Measurements from ENCODE around the gene PGAM5. TPM values are rescaled to one million over a fixed set of nuclear protein-coding genes. Genes with fewer than 3 reads are reported as not detected.

PGAM5 gene
- total RNA-seq, 1 donor from 2014 or later = 25.4 TPM

- H3K4me3 ChIP-seq = no peak overlapping the region
- ATAC-seq (no peak), DNase-seq (no peak)
- TF ChIP-seq CTCF (IDR thresholded peaks at IDR 0.05) = no peak
- H3K4me1 ChIP-seq = peaks cover 7% of the 10 kb centered on the region
- H3K9me3 ChIP-seq = no peaks in the 10 kb centered on the region
- intact Hi-C loops (cut with DNase I) = no loop called here
- no peaks in the 10 kb centered on the region for H3K27me3 ChIP-seq
- no peak overlapping the region for H3K27ac ChIP-seq
- H3K36me3 ChIP-seq = peaks cover 51% of the 10 kb centered on the region
Measured at GRCh38 chr12:132716356-132716755, 5.7 kb downstream of the PGAM5 start.

GRCh38 chr12:132717011-132717410, 6.4 kb downstream of the PGAM5 start:
- Histone ChIP-seq H3K27ac (no peak overlapping the region), H3K4me1 (peaks cover under 1% of the 10 kb centered on the region), H3K9me3 (no peaks in the 10 kb centered on the region), H3K27me3 (no peaks in the 10 kb centered on the region), H3K4me3 (no peak overlapping the region), H3K36me3 (peaks cover 57% of the 10 kb centered on the region)
- ATAC-seq = no peak
- intact Hi-C loops (cut with DNase I) = no loop called here
- DNase-seq = no peak
- no peak for TF ChIP-seq CTCF (IDR thresholded peaks at IDR 0.05)

GRCh38 chr12:132717531-132718387, 7.1 kb downstream of the PGAM5 start:
- Histone ChIP-seq H3K4me1 (no peaks in the 10 kb centered on the region), H3K4me3 (no peak overlapping the region), H3K27me3 (no peaks in the 10 kb centered on the region), H3K36me3 (peaks cover 61% of the 10 kb centered on the region), H3K9me3 (no peaks in the 10 kb centered on the region), H3K27ac (no peak overlapping the region)
- TF ChIP-seq CTCF (IDR thresholded peaks at IDR 0.05) = no peak
- ATAC-seq (peak; percentile 6), DNase-seq (no peak)
- intact Hi-C loops (cut with DNase I) = no loop called here

- H3K9me3 ChIP-seq = no peaks in the 10 kb centered on the region
- H3K27me3 ChIP-seq = no peaks in the 10 kb centered on the region
- H3K27ac ChIP-seq = no peak overlapping the region
- DNase-seq (no peak), ATAC-seq (no peak)
- H3K36me3 ChIP-seq = peaks cover 70% of the 10 kb centered on the region
- no peak overlapping the region for H3K4me3 ChIP-seq
- intact Hi-C loops (cut with DNase I) = no loop called here
- TF ChIP-seq CTCF (IDR thresholded peaks at IDR 0.05) = no peak
- no peaks in the 10 kb centered on the region for H3K4me1 ChIP-seq
Measured at GRCh38 chr12:132718644-132719043, 8.0 kb downstream of the PGAM5 start.

- no peak overlapping the region for H3K27ac ChIP-seq
- intact Hi-C loops (cut with DNase I) = no loop called here
- H3K36me3 ChIP-seq = peaks cover 77% of the 10 kb centered on the region
- H3K9me3 ChIP-seq = no peaks in the 10 kb centered on the region
- no peak overlapping the region for H3K4me3 ChIP-seq
- no peaks in the 10 kb centered on the region for H3K27me3 ChIP-seq
- no peak for ATAC-seq
- no peak for TF ChIP-seq CTCF (IDR thresholded peaks at IDR 0.05)
- H3K4me1 ChIP-seq = no peaks in the 10 kb centered on the region
- no peak for DNase-seq
Measured at GRCh38 chr12:132719141-132719953, 8.7 kb downstream of the PGAM5 start.
